Chondrocyte (in vitro differentiated cells): Measurements from ENCODE around the gene PTPN23. TPM values are rescaled to one million over a fixed set of nuclear protein-coding genes. Genes with fewer than 3 reads are reported as not detected.

Experiments
- DNase-seq: peaks from one replicate; pipeline ENCODE4 v3.0.0; 2021; ENCODE audit warnings: mixed read lengths, low spot score
- H3K27ac Mint-ChIP-seq: one replicate; pipeline ENCODE4 v1.8.0; 2021; ENCODE audit warnings: mild to moderate bottlenecking, moderate library complexity, mixed read lengths; ENCODE audit not compliant: unreplicated experiment
- H3K27me3 Mint-ChIP-seq: 2 replicates; pipeline ENCODE4 v1.8.0; 2021; ENCODE audit warnings: low read depth, mixed read lengths
- H3K36me3 Mint-ChIP-seq: 2 replicates; pipeline ENCODE4 v1.8.0; 2021; ENCODE audit warnings: low read depth, mixed read lengths
- H3K4me1 Mint-ChIP-seq: 2 replicates; pipeline ENCODE4 v1.8.0; 2021; ENCODE audit warnings: low read depth, mild to moderate bottlenecking, mixed read lengths
- H3K4me3 Mint-ChIP-seq: one replicate; pipeline ENCODE4 v1.8.0; 2021; ENCODE audit warnings: mild to moderate bottlenecking, moderate library complexity, mixed read lengths; ENCODE audit not compliant: unreplicated experiment
- H3K9me3 Mint-ChIP-seq: 2 replicates; pipeline ENCODE4 v1.8.0; 2021; ENCODE audit warnings: low read depth, mixed read lengths
- CTCF ChIP-seq: fragments of 200-600 bp; sonication (generic); IDR thresholded peaks from 2 replicates; pipeline ENCODE4 v1.5.0; 2021; ENCODE audit warnings: antibody characterized with exemption, mild to moderate bottlenecking, moderate library complexity
- total RNA-seq: library from RNA; stranded (reverse); gene quantifications from 3 replicates; pipeline ENCODE4 v1.2.1, GENCODE V29; 2021

The PTPN23 gene
- total RNA-seq, 1 donor from 2014 or later = 47.8 TPM

- no peak overlapping the region for H3K4me3 Mint-ChIP-seq
- H3K36me3 Mint-ChIP-seq = peaks cover 43% of the 10 kb centered on the region
- no peak for DNase-seq
- no peak for TF ChIP-seq CTCF
- H3K27me3 Mint-ChIP-seq = no peaks in the 10 kb centered on the region
- H3K4me1 Mint-ChIP-seq = no peaks in the 10 kb centered on the region
- H3K9me3 Mint-ChIP-seq = no peaks in the 10 kb centered on the region
- H3K27ac Mint-ChIP-seq = no peak overlapping the region
Observed at GRCh38 chr3:47340866-47341265, 40.0 kb upstream of the PTPN23 start.

GRCh38 chr3:47342151-47342550, 38.7 kb upstream of the PTPN23 start:
- DNase-seq = no peak

GRCh38 chr3:47342812-47343211, 38.0 kb upstream of the PTPN23 start:
- no peak for TF ChIP-seq CTCF
- Mint-ChIP-seq H3K4me1 (no peaks in the 10 kb centered on the region), H3K36me3 (peaks cover 27% of the 10 kb centered on the region), H3K4me3 (no peak overlapping the region), H3K9me3 (no peaks in the 10 kb centered on the region), H3K27ac (no peak overlapping the region), H3K27me3 (no peaks in the 10 kb centered on the region)
- DNase-seq = no peak

More at GRCh38 chr3:47342151-47342550, 38.7 kb upstream of the PTPN23 start:
- Mint-ChIP-seq H3K27me3 (no peaks in the 10 kb centered on the region), H3K4me1 (no peaks in the 10 kb centered on the region), H3K27ac (no peak overlapping the region), H3K36me3 (peaks cover 33% of the 10 kb centered on the region), H3K4me3 (no peak overlapping the region), H3K9me3 (no peaks in the 10 kb centered on the region)
- no peak for TF ChIP-seq CTCF

GRCh38 chr3:47343471-47343971, 37.3 kb upstream of the PTPN23 start:
- Mint-ChIP-seq H3K36me3 (peaks cover 22% of the 10 kb centered on the region), H3K9me3 (no peaks in the 10 kb centered on the region), H3K4me1 (no peaks in the 10 kb centered on the region), H3K27me3 (no peaks in the 10 kb centered on the region), H3K27ac (no peak overlapping the region), H3K4me3 (no peak overlapping the region)
- TF ChIP-seq CTCF = no peak
- no peak for DNase-seq

GRCh38 chr3:47344971-47345370, 35.9 kb upstream of the PTPN23 start:
- peaks cover 21% of the 10 kb centered on the region for H3K36me3 Mint-ChIP-seq
- H3K4me3 Mint-ChIP-seq = no peak overlapping the region
- DNase-seq = no peak
- TF ChIP-seq CTCF = no peak
- H3K9me3 Mint-ChIP-seq = no peaks in the 10 kb centered on the region
- no peak overlapping the region for H3K27ac Mint-ChIP-seq
- H3K27me3 Mint-ChIP-seq = no peaks in the 10 kb centered on the region
- no peaks in the 10 kb centered on the region for H3K4me1 Mint-ChIP-seq
